D721Med (cell line): ENCODE data around the gene CACNG3.

Experiments used
- DNase-seq: peaks from one replicate; pipeline ENCODE4 v3.0.0; 2011; ENCODE audit warnings: low spot score; ENCODE audit not compliant: insufficient read length
- FAIRE-seq: peaks from 2 replicates; lab custom pipeline; 2011; peaks lifted over from hg19 to GRCh38; lab: Jason Lieb, UNC
- CTCF ChIP-seq: IDR thresholded peaks from 2 replicates; pipeline ENCODE4 v1.5.1; 2012; ENCODE audit warnings: mild to moderate bottlenecking, control low read depth; ENCODE audit not compliant: insufficient read depth; ENCODE audit errors: missing control alignments

Gene CACNG3

GRCh38 chr16:24358117-24358516 is 102.0 kb downstream of the CACNG3 start:
- FAIRE-seq: no peak
- no peak for DNase-seq
- TF ChIP-seq CTCF: no peak

- TF ChIP-seq CTCF: no peak
- DNase-seq (no peak), FAIRE-seq (no peak)
These were observed 103.4 kb downstream of the CACNG3 start for GRCh38 chr16:24359490-24359889.

- DNase-seq (no peak), FAIRE-seq (no peak)
- no peak for TF ChIP-seq CTCF
These were observed 104.8 kb downstream of the CACNG3 start for GRCh38 chr16:24360936-24361335.

DNA sequence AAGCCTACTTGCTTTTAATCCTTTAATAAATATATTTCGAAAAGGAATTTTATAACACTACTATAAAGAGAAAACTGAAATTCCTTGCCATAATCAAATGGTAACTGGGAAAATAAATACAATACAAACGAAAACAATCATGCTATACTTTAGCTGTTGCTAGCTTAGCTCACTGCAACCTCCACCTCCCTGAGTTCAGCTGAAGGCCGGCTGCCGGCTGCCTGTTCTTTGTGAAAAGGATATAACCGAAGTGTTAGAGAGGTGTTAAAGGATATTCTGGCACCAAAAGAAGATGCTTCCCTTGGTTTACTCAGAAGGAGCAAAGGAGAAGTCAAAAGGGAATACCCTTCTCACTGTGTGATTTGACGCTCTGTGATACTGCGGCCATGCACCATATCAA is 108.5 kb downstream of the CACNG3 start:
- no peak for DNase-seq
- TF ChIP-seq CTCF: no peak
- FAIRE-seq: no peak

DNA sequence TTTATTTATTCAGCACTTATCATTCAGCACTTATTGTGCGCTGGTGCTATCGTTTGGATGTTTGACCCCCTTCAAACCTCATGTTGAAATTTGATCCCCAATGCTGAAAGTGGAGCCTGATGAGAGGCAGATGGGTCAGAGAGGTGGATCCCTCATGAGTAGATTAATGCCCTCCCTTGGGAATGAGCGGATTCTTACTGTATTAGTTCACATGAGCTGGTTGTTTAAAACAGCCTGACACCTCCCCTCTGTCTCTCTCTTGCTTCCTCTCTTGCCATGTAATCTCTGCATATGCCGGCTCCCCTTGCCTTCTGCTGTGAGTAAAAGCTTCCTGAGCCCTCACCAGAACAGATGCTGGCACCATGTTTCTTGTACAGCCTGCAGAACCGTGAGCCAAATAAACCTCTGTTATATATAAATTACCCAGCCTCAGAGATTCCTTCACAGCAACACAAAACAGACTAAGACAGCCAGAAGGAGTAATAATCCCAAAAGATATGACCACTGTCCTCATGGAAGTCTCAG is 111.1 kb downstream of the CACNG3 start:
- FAIRE-seq (peak; percentile 95), DNase-seq (peak; percentile 29)

GRCh38 chr16:24372824-24373223 is 116.7 kb downstream of the CACNG3 start:
- TF ChIP-seq CTCF: no peak

More for the DNA sequence above, 111.1 kb downstream of the CACNG3 start:
- no peak for TF ChIP-seq CTCF

DNA sequence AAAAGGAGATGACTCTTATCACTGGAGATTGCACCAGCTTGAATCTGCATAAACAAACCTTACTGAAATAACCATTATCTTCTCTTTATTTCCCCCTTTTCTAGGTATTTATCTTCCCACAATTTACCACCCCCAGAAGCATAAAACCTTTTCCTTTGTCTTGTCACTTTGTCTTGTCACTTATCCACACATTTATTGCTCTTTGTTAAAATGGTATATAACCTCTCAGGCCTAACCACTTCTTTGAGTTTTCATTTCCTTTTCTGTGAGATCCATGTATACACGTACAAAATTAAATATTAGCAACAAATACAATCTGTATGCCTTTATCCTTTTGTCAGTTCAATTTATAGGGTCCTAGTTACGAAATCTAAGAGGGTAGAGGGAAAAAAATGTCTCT is 122.9 kb downstream of the CACNG3 start:
- FAIRE-seq: no peak

More at GRCh38 chr16:24372824-24373223, 116.7 kb downstream of the CACNG3 start:
- no peak for DNase-seq
- no peak for FAIRE-seq

More for the DNA sequence above, 122.9 kb downstream of the CACNG3 start:
- no peak for DNase-seq
- no peak for TF ChIP-seq CTCF
